Fibroblast of gingiva (primary cell): ENCODE measurements around the gene SBK2.
"Not testable (repeated sequence)": the region's sequence is repeated elsewhere in the genome, so short reads cannot be mapped to it uniquely, and the experiment has no call there.

Experiments used
- DNase-seq: peaks from one replicate; pipeline ENCODE4 v3.0.0-alpha.2; 2011; ENCODE audit warnings: low read depth

SBK2 gene

GRCh38 chr19:55502197-55502952 is 34.6 kb downstream of the SBK2 start:
- no peak for DNase-seq

DNA sequence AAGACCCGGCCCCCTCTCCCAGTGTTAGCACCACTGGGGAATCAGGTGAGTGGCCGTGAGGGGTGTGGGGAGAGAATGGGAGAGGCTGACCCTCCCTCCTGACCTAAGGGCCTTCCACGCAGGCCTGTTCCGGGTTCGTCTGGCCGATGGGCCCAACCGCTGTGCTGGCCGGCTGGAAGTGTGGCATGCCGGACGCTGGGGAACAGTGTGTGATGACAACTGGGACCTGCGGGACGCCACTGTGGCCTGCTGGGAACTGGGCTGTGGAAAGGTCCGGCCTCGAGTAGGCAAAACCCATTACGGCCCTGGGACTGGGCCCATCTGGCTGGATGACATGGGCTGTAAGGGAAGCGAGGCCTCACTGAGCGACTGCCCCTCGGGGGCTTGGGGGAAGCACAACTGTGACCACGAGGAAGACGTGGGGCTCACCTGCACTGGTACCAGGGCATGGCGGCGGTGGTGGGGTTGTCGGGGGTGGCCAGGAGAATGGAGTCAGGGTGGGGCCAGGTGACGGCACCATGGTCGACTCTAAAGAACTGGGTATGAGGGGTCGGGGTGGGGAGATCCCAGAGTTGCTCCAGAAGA is 36.5 kb downstream of the SBK2 start:
- DNase-seq: no peak

DNA sequence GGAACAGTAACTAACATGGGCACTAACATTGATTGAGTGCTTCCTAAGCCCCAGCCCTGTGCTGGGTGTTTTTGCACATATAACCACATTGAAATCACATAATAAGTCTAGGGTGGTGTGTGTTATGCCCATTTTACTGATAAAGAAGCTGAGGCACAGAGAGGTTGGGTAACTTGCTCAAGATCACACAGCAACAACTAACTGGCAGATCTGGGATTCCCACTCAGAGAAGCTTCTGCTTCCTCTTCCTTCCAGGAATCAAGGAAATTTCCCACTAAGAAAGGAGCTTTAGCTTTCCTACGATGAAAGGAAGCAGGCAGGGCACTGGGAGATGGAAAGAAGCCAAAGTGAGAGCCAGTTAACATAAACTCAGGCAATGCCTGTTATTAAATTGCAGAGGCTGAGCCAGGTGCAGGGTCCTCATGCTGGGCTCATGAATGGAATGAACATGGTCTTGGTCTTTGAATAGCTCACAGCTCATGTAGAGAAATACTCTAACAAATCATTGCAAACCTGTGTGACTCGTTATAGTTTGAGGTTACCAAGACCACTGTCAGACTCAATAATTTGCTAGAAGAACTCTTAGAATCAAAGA is 38.6 kb downstream of the SBK2 start:
- DNase-seq: no peak

GRCh38 chr19:55497763-55498162 is 39.2 kb downstream of the SBK2 start:
- DNase-seq: no peak

DNA sequence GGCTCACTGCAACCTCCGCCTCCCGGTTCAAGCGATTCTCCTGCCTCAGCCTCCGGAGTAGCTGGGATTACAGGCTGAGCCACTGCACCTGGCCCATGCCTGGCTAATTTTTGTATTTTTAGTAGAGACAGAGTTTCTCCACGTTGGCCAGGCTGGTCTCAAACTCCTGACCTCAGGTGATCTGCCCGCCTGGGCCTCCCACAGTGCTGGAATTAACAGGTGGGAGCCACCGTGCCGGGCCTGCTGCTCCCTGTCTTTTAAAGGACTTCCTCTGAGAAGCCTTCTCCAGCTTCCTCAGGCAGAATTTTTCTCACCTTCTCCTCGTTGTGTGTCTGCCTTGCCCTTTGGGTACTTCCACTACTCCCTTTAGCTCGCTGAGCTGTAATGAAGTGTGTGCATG is 40.1 kb downstream of the SBK2 start:
- DNase-seq: not testable (repeated sequence)

GRCh38 chr19:55495646-55496349 is 41.1 kb downstream of the SBK2 start:
- no peak for DNase-seq

DNA sequence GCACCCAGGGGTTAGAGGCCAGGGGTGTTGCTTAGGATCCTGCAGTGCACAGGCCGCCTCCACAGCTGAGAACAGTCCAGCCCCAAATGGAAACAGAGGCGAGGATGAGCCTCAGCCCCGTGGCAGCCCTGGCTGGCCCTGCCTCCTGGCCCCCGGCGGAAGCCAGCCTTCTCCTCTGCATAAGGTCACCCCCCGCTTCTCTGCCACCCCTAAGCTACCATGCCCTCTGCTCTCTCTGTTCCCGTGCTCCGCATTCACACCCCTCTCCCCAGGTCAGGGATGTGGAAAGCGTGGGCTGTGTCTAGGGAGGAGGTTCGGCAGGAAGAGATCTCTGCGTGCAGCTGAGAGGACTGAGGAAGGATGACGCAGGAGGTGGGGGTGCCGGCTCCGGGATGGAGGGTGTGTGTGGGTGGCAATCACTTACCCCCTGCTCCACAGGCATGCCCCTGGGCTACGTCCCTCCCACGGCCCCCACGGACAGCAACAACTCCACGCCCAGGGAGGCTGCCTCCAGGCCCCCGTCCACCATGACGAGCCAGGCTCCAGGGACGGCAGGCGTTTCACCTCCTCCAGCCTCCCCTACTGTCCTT is 42.7 kb downstream of the SBK2 start:
- DNase-seq: peak; percentile 87

DNA sequence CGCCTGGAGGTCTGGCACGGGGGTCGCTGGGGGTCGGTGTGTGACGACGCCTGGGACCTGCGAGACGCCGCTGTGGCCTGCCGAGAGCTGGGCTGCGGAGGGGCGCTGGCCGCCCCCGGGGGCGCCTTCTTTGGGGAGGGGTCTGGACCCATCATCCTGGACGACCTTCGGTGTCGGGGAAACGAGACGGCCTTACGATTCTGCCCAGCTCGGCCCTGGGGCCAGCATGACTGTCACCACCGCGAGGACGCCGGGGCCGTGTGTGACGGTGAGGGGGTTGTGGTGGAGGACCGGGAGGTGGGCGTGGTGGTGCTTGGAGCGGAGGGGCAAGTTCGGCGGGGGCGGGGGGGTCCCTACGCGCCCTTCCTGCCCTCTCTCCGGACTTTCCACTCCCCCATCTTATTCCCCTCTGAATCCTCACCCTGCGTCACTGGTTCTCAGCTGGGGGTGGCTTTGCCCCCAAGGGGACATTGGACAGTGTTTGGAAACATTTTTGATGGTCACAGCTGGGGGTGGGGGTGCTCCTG is 43.2 kb downstream of the SBK2 start:
- DNase-seq: peak; percentile 53

DNA sequence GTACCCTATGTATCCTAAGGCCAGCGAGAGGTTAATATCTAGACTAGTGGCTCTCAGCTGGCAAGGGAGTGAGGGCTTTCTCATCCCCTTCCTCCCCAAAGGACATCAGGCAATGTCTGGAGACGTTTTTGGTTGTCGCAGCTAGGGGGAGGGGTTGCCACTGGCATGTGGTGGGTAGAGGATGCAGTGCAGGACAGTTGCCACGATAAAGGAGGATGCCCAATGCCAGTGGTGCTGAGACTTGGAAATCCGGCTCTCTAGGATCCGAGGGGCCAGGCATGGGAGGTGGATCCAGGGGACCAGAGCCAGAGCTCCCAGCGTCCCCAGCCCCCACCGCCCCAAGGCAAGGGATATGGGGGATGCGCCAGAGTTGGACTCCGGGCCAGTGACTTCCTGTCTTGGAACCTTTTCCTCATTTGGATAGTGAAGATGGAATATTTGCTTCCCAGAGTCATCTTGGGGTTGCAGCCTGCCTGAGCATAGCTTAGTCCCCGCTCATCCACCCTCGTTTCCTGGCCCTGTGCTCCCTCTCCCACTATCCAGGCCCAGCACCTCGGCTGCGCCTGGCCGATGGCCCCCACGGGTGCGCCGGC is 43.8 kb downstream of the SBK2 start:
- DNase-seq: peak; percentile 43

DNA sequence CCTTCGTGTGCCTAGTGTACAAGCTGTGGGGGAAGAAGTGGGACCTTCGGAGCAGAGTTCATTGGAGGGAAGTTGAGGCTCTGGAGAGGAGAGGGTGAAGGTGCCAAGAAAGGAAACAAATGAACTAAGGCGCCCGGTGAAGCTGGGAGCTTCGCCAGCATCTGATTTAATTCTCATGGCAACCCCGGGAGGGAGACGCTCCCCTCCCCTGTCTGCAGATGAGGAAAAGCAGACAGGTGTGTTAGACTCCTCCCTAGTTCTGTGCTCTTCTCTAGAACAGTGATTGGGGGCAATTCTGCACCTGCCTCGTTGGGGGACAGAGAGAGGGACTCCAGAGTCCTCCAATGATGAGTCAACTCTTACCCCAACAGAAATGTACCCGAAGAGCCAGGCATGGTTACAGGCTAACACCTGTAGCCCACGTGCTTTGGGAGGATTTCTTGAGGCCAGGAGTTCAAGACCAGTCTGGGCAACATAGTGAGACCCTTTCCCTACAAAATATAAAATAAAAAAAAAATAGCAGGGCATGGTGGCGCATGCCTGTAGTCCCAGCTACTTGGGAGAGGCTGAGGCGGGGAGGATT is 44.5 kb downstream of the SBK2 start:
- no peak for DNase-seq

DNA sequence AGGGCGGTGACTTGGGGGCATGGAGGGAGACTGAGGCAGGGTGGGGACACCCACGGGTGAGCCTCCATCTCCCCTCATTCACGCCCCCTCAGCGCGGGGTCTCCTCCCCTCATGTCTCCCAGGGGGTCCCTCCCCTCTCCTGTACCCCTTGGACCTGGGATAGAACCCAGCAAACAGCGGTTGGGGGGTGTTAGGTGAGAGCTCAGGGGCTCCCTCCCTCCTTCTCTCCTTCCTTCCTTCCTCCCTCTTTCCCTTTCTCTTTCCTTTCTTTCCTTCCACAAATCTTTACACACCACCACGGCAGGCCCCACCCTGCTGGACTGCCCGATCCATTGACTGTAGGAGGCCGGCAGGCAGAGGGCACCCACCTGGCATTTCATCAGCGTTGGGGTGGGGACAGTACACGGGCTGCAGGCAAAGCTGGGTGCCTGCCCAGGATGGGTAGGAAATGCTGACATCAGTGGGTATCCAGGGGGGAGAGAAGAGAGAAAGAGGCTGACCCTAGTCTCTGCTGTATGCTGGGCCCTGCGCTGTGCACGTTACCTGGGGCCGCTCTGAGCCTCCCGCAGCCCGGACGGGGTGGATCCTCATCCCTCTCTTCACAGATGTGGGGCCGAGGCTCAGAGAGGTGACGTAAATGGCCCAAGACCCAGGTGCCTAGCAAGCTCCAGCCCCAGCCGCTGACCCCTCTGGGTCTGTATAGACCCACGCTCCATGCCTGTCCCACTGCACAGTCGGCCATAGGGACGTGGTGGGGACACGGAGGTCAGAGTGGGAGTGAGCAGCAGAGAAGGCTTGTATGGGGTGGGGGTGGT is 45.2 kb downstream of the SBK2 start:
- peak; percentile 44 for DNase-seq

DNA sequence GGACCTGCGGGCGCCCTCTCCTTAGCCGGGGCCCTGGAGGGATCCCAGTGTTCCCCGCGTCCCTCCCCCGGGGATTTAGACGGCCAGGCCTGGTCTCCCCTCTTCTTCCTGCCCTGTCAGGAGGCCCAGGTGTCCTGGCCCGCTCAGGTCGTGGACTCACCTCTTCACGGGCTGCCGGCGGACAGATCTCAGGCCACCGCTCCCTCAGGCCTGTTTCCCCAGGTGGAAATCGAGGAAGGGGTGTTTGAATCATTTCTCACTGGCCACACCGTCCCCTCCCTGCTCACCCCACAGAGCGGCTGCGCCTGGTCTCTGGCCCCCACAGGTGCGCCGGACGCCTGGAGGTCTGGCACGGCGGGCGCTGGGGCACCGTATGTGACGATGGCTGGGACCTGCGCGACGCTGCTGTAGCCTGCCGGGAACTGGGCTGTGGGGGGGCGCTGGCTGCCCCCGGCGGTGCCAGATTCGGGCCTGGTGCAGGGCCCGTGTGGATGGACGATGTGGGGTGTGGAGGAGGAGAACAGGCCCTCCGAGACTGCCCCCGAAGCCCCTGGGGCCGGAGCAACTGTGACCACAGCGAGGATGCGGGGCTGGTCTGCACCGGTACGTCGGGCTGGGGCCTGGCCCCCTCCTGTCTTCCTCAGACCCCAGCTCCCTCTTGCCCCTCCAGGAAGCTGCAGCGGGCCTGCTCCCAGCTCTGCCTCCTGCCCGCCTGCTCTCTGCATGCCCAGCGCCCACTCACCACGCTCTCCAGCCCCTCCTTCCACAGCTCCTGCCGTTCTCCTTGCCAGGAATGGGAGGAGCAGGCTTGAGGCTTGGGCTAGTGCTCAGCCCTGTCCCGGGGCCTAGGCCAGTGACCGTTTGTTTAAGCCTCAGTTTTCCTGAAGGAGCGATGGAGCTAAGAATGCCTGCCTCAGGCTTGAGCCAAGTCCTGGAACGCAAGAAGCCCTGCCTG is 46.2 kb downstream of the SBK2 start:
- DNase-seq: no peak

DNA sequence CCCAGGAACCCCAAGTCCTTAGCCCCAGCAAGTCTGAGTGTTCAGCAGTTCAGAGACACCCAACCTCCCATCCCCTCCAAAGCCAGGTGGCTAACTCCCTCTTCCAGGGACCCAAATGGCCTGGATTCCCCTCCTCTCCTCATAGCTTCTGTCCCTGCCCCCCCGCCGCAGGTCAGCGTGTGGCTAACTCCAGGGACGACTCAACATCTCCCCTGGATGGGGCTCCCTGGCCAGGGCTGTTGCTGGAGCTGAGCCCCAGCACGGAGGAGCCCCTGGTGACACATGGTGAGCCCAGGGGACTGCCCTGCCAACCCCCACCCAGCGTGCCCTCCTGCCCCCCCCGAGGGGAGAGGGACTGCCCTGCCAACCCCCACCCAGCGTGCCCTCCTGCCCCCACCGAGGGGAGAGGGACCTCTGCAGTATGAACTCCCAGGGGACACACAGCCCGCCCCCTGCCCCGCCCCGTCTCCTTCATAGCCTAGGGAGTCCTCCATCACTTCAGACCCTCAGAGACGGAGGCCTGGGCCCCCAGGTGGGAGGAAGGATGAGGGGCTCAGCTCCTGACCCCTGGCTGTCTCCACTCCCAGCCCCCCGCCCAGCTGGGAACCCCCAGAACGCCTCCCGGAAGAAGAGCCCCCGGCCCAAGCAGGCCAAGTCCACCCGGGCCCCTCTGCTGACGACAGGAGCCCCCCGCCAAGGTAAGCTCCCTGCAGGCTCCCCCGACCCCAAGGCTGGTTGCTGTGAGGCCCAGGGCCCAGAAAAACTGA is 47.0 kb downstream of the SBK2 start:
- DNase-seq: no peak

DNA sequence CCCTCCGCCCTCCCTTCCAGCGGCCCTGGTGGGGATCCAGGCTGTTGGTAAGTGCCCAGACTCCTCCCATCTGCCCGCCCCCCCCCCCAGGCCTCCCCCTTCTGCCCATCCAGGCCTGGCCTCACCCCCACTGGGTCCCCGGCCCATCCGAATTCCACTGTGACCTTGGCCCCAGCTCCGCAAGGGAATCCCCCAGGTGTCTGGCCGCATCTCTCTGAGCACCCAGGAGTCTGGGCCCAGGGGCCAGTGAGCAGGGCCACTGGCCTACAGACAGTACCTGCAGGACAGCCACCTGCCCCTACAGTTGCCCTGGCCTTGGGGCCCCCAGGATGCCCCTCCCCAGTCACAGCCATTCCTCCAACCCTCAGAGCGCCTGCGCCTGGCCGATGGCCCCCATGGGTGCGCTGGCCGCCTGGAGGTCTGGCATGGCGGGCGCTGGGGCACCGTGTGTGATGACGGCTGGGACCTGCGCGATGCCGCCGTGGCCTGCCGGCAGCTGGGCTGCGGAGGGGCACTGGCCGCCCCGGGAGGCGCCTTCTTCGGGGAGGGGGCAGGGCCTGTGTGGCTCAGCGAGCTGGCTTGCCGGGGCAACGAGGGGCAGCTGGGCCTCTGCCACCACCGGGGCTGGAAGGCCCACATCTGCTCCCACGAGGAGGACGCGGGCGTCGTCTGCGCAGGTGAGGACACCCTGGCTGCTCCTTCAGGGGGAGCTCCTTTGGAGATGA is 47.8 kb downstream of the SBK2 start:
- DNase-seq: peak; percentile 13

GRCh38 chr19:55487924-55488687 is 48.8 kb downstream of the SBK2 start, which contains the start of gene SSC5D:
TSS of gene SSC5D (plus strand) at chr19:55488436. CDS start at chr19:55488590, 154 bp downstream.
- DNase-seq: peak; percentile 63

DNA sequence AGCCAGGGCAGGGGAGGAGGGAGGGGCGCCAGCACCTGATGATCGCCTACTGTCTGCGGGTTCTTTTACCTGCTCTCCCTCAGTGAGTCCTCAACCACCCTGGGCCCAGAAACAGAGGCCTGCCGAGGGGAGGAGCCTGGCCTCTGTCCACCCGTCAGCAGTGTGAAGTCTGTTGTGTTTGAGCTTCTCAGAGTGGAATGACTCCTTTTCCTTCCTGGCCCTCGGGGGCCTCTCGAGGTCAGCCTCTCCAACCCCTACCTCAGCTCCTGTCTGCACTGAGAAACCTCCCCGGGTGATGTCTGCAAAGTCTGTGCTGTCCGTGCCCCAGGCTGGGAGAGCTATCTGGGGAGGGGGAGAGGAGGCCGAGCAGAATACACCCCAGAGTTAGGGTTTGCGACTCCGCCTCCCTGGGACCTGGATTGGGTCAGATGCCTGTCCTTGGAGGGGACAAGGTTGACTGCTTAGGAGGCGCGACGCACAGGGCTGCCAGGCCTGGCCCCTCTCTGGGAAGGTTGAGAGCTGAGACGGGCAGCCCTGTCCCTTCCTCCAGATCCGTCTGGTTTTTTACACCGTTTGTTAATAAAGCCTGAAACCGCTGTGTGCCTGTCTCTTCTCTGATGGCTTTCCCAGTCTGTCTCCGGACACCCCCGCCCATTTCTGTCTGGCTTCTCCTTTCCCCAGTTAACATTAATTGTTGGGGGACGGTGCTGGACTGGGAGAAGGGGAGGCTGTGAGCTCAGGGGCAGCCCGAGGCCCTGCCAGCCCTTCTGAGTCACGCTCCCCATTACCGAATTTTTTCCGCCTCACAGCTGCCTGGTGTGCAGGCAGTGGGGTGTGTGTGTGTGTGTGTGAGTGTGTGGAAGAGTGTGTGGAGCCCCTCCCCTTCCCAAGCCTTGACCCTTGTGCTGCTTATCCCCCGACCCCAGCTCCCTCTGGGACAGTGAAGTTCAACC is 49.7 kb downstream of the SBK2 start:
- DNase-seq: peak; percentile 95
